Limb (tissue), 2 donors: ENCODE data around the gene SYNGR2.
A peak's percentile ranks its signal among the peaks of the same experiment; 100 is the strongest.
"Not testable (repeated sequence)": the region's sequence is repeated elsewhere in the genome, so short reads cannot be mapped to it uniquely, and the experiment has no call there.

Experiments used
- DNase-seq, 2 donors: peaks; one replicate each; pipeline ENCODE4 v3.0.0-alpha.2; 2016; ENCODE audit errors: extremely low spot score in 2 of 2

The SYNGR2 gene

GRCh38 chr17:78129351-78130089, 38.9 kb upstream of the SYNGR2 start:
- no peak for DNase-seq

- no peak for DNase-seq
Observed at GRCh38 chr17:78130090-78130436, 38.3 kb upstream of the SYNGR2 start.

- peak in 1 of 2 donors; percentile 38 for DNase-seq
Observed at GRCh38 chr17:78130437-78131101, 37.8 kb upstream of the SYNGR2 start, which contains the start of gene TMC8. TSS of gene TMC8 (plus strand) at chr17:78130771. CDS start at chr17:78131589, 818 bp downstream.

- DNase-seq = peak in 1 of 2 donors; percentile 58
Observed at GRCh38 chr17:78131172-78132083, 37.0 kb upstream of the SYNGR2 start.

GRCh38 chr17:78132084-78132676, 36.2 kb upstream of the SYNGR2 start:
- no peak for DNase-seq

- DNase-seq = peak in 1 of 2 donors; percentile 34
Observed at GRCh38 chr17:78132767-78133178, 35.6 kb upstream of the SYNGR2 start.

- peak in 1 of 2 donors; percentile 27 for DNase-seq
Observed at GRCh38 chr17:78133179-78133951, 35.0 kb upstream of the SYNGR2 start.

GRCh38 chr17:78133971-78134898, 34.1 kb upstream of the SYNGR2 start:
- peak in 1 of 2 donors; percentile 41 for DNase-seq

GRCh38 chr17:78134899-78135385, 33.4 kb upstream of the SYNGR2 start:
- no peak for DNase-seq

- no peak for DNase-seq
Observed at GRCh38 chr17:78135858-78136500, 32.4 kb upstream of the SYNGR2 start.

GRCh38 chr17:78137392-78138203, 30.8 kb upstream of the SYNGR2 start:
- peak in 1 of 2 donors; percentile 30 for DNase-seq

GRCh38 chr17:78138204-78139060, 29.9 kb upstream of the SYNGR2 start:
- DNase-seq = peak in 1 of 2 donors; percentile 28

- not testable (repeated sequence) for DNase-seq
Observed at GRCh38 chr17:78139861-78140168, 28.6 kb upstream of the SYNGR2 start.

GRCh38 chr17:78140169-78141051, 28.0 kb upstream of the SYNGR2 start:
- peak; percentile 34 to 82 for DNase-seq

- no peak for DNase-seq
Observed at GRCh38 chr17:78141437-78142118, 26.8 kb upstream of the SYNGR2 start.
